H9 (cell line): ENCODE measurements around the gene JMJD7. TPM values are rescaled to one million over a fixed set of nuclear protein-coding genes. Genes with fewer than 3 reads are reported as not detected.

Experiments
- DNase-seq: peaks from one replicate; pipeline ENCODE4 v3.0.0-alpha.2; 2017
- H2AFZ ChIP-seq: one replicate; pipeline ENCODE4 v1.6.1; 2013; ENCODE audit warnings: mild to moderate bottlenecking, low read length, control low read depth, moderate library complexity
- H2AK5ac ChIP-seq: 2 replicates; pipeline ENCODE4 v1.6.1; 2013; ENCODE audit warnings: low read length, control low read depth, mixed read lengths; ENCODE audit not compliant: insufficient read length
- H2BK120ac ChIP-seq: one replicate; pipeline ENCODE4 v1.6.1; 2013; ENCODE audit warnings: low read depth, mild to moderate bottlenecking, low read length, control low read depth, inconsistent platforms; ENCODE audit not compliant: poor library complexity, severe bottlenecking
- H2BK12ac ChIP-seq: 2 replicates; pipeline ENCODE4 v1.6.1; 2013; ENCODE audit warnings: low read length, control low read depth, mixed read lengths, low read depth; ENCODE audit not compliant: insufficient read length
- H2BK15ac ChIP-seq: 2 replicates; pipeline ENCODE4 v1.6.1; 2013; ENCODE audit warnings: low read depth, low read length, control low read depth
- H2BK20ac ChIP-seq: one replicate; pipeline ENCODE4 v1.6.1; 2013; ENCODE audit warnings: low read depth, mild to moderate bottlenecking, low read length, control low read depth, inconsistent platforms; ENCODE audit not compliant: poor library complexity, severe bottlenecking
- H2BK5ac ChIP-seq: 2 replicates; pipeline ENCODE4 v1.6.1; 2013; ENCODE audit warnings: low read length, control low read depth, mixed read lengths; ENCODE audit not compliant: insufficient read length
- H3K14ac ChIP-seq: 2 replicates; pipeline ENCODE4 v1.6.1; 2013; ENCODE audit warnings: low read length, control low read depth; ENCODE audit not compliant: insufficient read depth
- H3K18ac ChIP-seq: 2 replicates; pipeline ENCODE4 v1.6.1; 2013; ENCODE audit warnings: low read depth, mild to moderate bottlenecking, mixed read lengths, low read length, control low read depth; ENCODE audit not compliant: insufficient read length
- H3K23ac ChIP-seq: 2 replicates; pipeline ENCODE4 v1.6.1; 2013; ENCODE audit warnings: low read length, control low read depth, mixed read lengths, low read depth; ENCODE audit not compliant: insufficient read length
- H3K23me2 ChIP-seq: 2 replicates; pipeline ENCODE4 v1.6.1; 2013; ENCODE audit warnings: low read depth, mild to moderate bottlenecking, mixed read lengths, low read length, control low read depth; ENCODE audit not compliant: insufficient read length, poor library complexity, severe bottlenecking
- H3K27ac ChIP-seq: 2 replicates; pipeline ENCODE4 v1.5.1; 2013; ENCODE audit warnings: low read length, control low read depth, mixed read lengths, low read depth; ENCODE audit not compliant: insufficient read length
- H3K27me3 ChIP-seq: 2 replicates; pipeline ENCODE4 v1.6.1; 2013; ENCODE audit warnings: low read length, control low read depth, inconsistent platforms; ENCODE audit not compliant: insufficient read depth
- H3K4ac ChIP-seq: 2 replicates; pipeline ENCODE4 v1.6.1; 2013; ENCODE audit warnings: low read depth, mild to moderate bottlenecking, control low read depth, inconsistent platforms, low read length, moderate library complexity
- H3K4me1 ChIP-seq: 2 replicates; pipeline ENCODE4 v1.6.1; 2013; ENCODE audit warnings: low read length, control low read depth, inconsistent platforms; ENCODE audit not compliant: insufficient read depth
- H3K4me2 ChIP-seq: 2 replicates; pipeline ENCODE4 v1.6.1; 2013; ENCODE audit warnings: low read length, control low read depth, mixed read lengths; ENCODE audit not compliant: insufficient read length, insufficient read depth
- H3K56ac ChIP-seq: 2 replicates; pipeline ENCODE4 v1.6.1; 2013; ENCODE audit warnings: low read depth, mild to moderate bottlenecking, mixed read lengths, low read length, control low read depth; ENCODE audit not compliant: insufficient read length
- H3K79me1 ChIP-seq: 2 replicates; pipeline ENCODE4 v1.6.1; 2013; ENCODE audit warnings: low read depth, mild to moderate bottlenecking, moderate library complexity, low read length, control low read depth, inconsistent platforms; ENCODE audit not compliant: insufficient read depth, poor library complexity, severe bottlenecking
- H3K79me2 ChIP-seq: 2 replicates; pipeline ENCODE4 v1.6.1; 2013; ENCODE audit warnings: low read length, control low read depth, inconsistent platforms; ENCODE audit not compliant: insufficient read depth
- H3K9ac ChIP-seq: 2 replicates; pipeline ENCODE4 v1.6.1; 2013; ENCODE audit warnings: low read length, control low read depth, mixed read lengths; ENCODE audit not compliant: insufficient read length; ENCODE audit errors: extremely low read depth
- H3K9me3 ChIP-seq: one replicate; pipeline ENCODE4 v1.6.1; 2013; ENCODE audit warnings: low read depth, low read length, inconsistent platforms; ENCODE audit not compliant: control insufficient read depth
- H3T11ph ChIP-seq: one replicate; pipeline ENCODE4 v1.6.1; 2013; ENCODE audit warnings: mild to moderate bottlenecking, low read length, control low read depth, inconsistent platforms
- H4K20me1 ChIP-seq: one replicate; pipeline ENCODE4 v1.6.1; 2013; ENCODE audit not compliant: control insufficient read depth, insufficient read length, insufficient read depth
- H4K5ac ChIP-seq: 2 replicates; pipeline ENCODE4 v1.6.1; 2013; ENCODE audit warnings: low read depth, mild to moderate bottlenecking, mixed read lengths, low read length, control low read depth; ENCODE audit not compliant: insufficient read length
- H4K8ac ChIP-seq: replicated peaks from 2 replicates; pipeline ENCODE4 v1.6.1; 2013; ENCODE audit warnings: low read length, control low read depth, mixed read lengths, low read depth; ENCODE audit not compliant: insufficient read length
- H4K91ac ChIP-seq: 2 replicates; pipeline ENCODE4 v1.6.1; 2013; ENCODE audit warnings: low read depth, mild to moderate bottlenecking, moderate library complexity, mixed read lengths, low read length, control low read depth; ENCODE audit not compliant: insufficient read length
- H3K27ac Mint-ChIP-seq, 3 experiments: 2 replicates in 2 of 3; 3 replicates in 1 of 3; pipeline ENCODE4 v1.8.0; 2020 to 2021; ENCODE audit warnings: mixed read lengths in 3 of 3, mild to moderate bottlenecking in 1 of 3, moderate library complexity in 1 of 3
- H3K27me3 Mint-ChIP-seq: 2 replicates; pipeline ENCODE4 v1.8.0; 2021; ENCODE audit warnings: low read depth, mild to moderate bottlenecking, moderate library complexity, mixed read lengths
- H3K36me3 Mint-ChIP-seq, 3 experiments: 2 replicates in 2 of 3; 3 replicates in 1 of 3; pipeline ENCODE4 v1.8.0; 2020 to 2021; ENCODE audit warnings: low read depth in 3 of 3, mixed read lengths in 3 of 3; ENCODE audit not compliant: insufficient read depth in 1 of 3
- H3K4me1 Mint-ChIP-seq, 2 experiments: 2 replicates each; pipeline ENCODE4 v1.8.0; 2020; ENCODE audit warnings: mixed read lengths in 2 of 2
- H3K4me3 Mint-ChIP-seq, 2 experiments: 2 replicates in 1 of 2; 3 replicates in 1 of 2; pipeline ENCODE4 v1.8.0; 2020 to 2021; ENCODE audit warnings: mild to moderate bottlenecking in 2 of 2, mixed read lengths in 2 of 2, moderate library complexity in 1 of 2
- H3K9me3 Mint-ChIP-seq, 2 experiments: 2 replicates in 1 of 2; 3 replicates in 1 of 2; pipeline ENCODE4 v1.8.0; 2020; ENCODE audit warnings: mild to moderate bottlenecking in 2 of 2, mixed read lengths in 2 of 2, moderate library complexity in 1 of 2
- CTCF ChIP-seq: fragments of 200-600 bp; sonication (generic); conservative IDR thresholded peaks from 3 replicates; pipeline ENCODE4 v1.8.0; 2021; ENCODE audit warnings: antibody characterized with exemption, mild to moderate bottlenecking
- WGBS: extraction: QIAGEN DNeasy Blood & Tissue Kit; methylation state at CpG from one replicate; pipeline ENCODE4 v1.1.7; 2013; ENCODE audit warnings: missing lambda C conversion rate, low lambda C conversion rate, mixed read lengths; ENCODE audit not compliant: insufficient read length; ENCODE audit errors: extremely low coverage; 5-methylcytosine and 5-hydroxymethylcytosine counted together
- total RNA-seq: library from RNA; stranded (reverse); gene quantifications from 2 replicates; pipeline ENCODE4 v1.2.1, GENCODE V29; 2021

Gene JMJD7
- total RNA-seq, 1 experiment from 2014 or later = 13.3 TPM

GRCh38 chr15:41880156-41880877 lies 52.4 kb downstream of the JMJD7 start:
- Histone ChIP-seq H4K5ac (no peak overlapping the region), H3K14ac (no peak overlapping the region)
- no peak overlapping the region for H3K4me3 Mint-ChIP-seq

More at GRCh38 chr15:41880156-41880877, 52.4 kb downstream of the JMJD7 start:
- no peak overlapping the region for H3K4me2 ChIP-seq
- H3K9ac ChIP-seq = no peak overlapping the region
- H3K27ac ChIP-seq = no peak overlapping the region
- H2BK120ac ChIP-seq = no peak overlapping the region
- no peaks in the 10 kb centered on the region for H4K20me1 ChIP-seq
- TF ChIP-seq CTCF = no peak
- H3K27me3 Mint-ChIP-seq = peaks cover 47% of the 10 kb centered on the region
- no peaks in the 10 kb centered on the region for H3K9me3 ChIP-seq
- no peak overlapping the region for H2BK15ac ChIP-seq
- no peak overlapping the region for H3K56ac ChIP-seq
- peaks cover 3% of the 10 kb centered on the region for H3K23me2 ChIP-seq
- no peak overlapping the region for H3K18ac ChIP-seq
- H2AK5ac ChIP-seq = no peak overlapping the region
- H3K36me3 Mint-ChIP-seq = peaks cover 0 to 1% (median 0%) of the 10 kb centered on the region in 3 experiments; a peak in 1 of 7 replicates
- no peak overlapping the region for H2BK12ac ChIP-seq
- H3K4me1 Mint-ChIP-seq = peaks cover 4 to 10% of the 10 kb centered on the region in 2 experiments
- no peak overlapping the region for H2BK20ac ChIP-seq
- no peaks in the 10 kb centered on the region for H3K4me1 ChIP-seq
- no peaks in the 10 kb centered on the region for H3K79me1 ChIP-seq
- peaks cover 7% of the 10 kb centered on the region; the same call in 1 of the 2 replicates for H3K27me3 ChIP-seq
- no peaks in the 10 kb centered on the region; a peak in 1 of 5 replicates for H3K9me3 Mint-ChIP-seq
- no peak overlapping the region for H3K4ac ChIP-seq
- H3T11ph ChIP-seq = no peak overlapping the region
- no peak overlapping the region for H2BK5ac ChIP-seq
- no peak overlapping the region; a peak in 1 of 7 replicates for H3K27ac Mint-ChIP-seq
- no peak overlapping the region for H3K23ac ChIP-seq
- no peak overlapping the region for H4K8ac ChIP-seq
- no peak overlapping the region for H4K91ac ChIP-seq
- no peak overlapping the region for H2AFZ ChIP-seq
- no peaks in the 10 kb centered on the region for H3K79me2 ChIP-seq
- no peak for DNase-seq
- WGBS = no CpG with 5 or more reads among the region's 10 CpGs
